IPS DF 4.7 (cell line): ENCODE results near the gene NT5DC3.
"Not testable (repeated sequence)": the region's sequence is repeated elsewhere in the genome, so short reads cannot be mapped to it uniquely, and the experiment has no call there.

Experiments used
- DNase-seq: peaks from one replicate; pipeline ENCODE4 v3.0.0-alpha.2; 2013; ENCODE audit warnings: low spot score; ENCODE audit errors: extremely low read depth

NT5DC3 gene

GRCh38 chr12:103855896-103856657, 15.0 kb upstream of the NT5DC3 start:
- no peak for DNase-seq

GRCh38 chr12:103855036-103855712, 14.1 kb upstream of the NT5DC3 start:
- no peak for DNase-seq

GRCh38 chr12:103854372-103854973, 13.4 kb upstream of the NT5DC3 start:
- DNase-seq, result no peak

GRCh38 chr12:103852498-103852997, 11.5 kb upstream of the NT5DC3 start:
- DNase-seq, result no peak

GRCh38 chr12:103851127-103851526, 10.1 kb upstream of the NT5DC3 start:
- DNase-seq, result no peak

- no peak for DNase-seq
Observed at GRCh38 chr12:103850429-103850828, 9.4 kb upstream of the NT5DC3 start.

- no peak for DNase-seq
Observed at GRCh38 chr12:103848917-103849491, 8.0 kb upstream of the NT5DC3 start.

- no peak for DNase-seq
Observed at GRCh38 chr12:103848143-103848542, 7.1 kb upstream of the NT5DC3 start.

- no peak for DNase-seq
Observed at GRCh38 chr12:103846415-103846814, 5.4 kb upstream of the NT5DC3 start.

GRCh38 chr12:103844305-103844704, 3.3 kb upstream of the NT5DC3 start:
- DNase-seq, result no peak

GRCh38 chr12:103841690-103842584, 903 bp upstream of the NT5DC3 start:
- DNase-seq, result no peak

GRCh38 chr12:103840462-103840875, 565 bp downstream of the NT5DC3 start:
- no peak for DNase-seq

GRCh38 chr12:103839609-103840461, 1.2 kb downstream of the NT5DC3 start:
- no peak for DNase-seq

GRCh38 chr12:103839103-103839502, 1.9 kb downstream of the NT5DC3 start:
- DNase-seq, result no peak

- DNase-seq, result no peak
Observed at GRCh38 chr12:103838254-103838914, 2.6 kb downstream of the NT5DC3 start.

- no peak for DNase-seq
Observed at GRCh38 chr12:103836345-103836744, 4.7 kb downstream of the NT5DC3 start.

- not testable (repeated sequence) for DNase-seq
Observed at GRCh38 chr12:103835747-103836335, 5.2 kb downstream of the NT5DC3 start.

GRCh38 chr12:103834942-103835341, 6.1 kb downstream of the NT5DC3 start:
- DNase-seq, result no peak

GRCh38 chr12:103833891-103834290, 7.1 kb downstream of the NT5DC3 start:
- no peak for DNase-seq
